Coronary artery (tissue), 2 donors: Measurements from ENCODE around the gene PCNT.

Experiments
- DNase-seq: peaks from one replicate; pipeline ENCODE4 v3.0.0-alpha.2; 2017; ENCODE audit warnings: low spot score
- H3K27ac ChIP-seq, 2 donors: fragments of 200-600 bp; sonication (generic); one replicate each; pipeline ENCODE4 v1.5.1; 2016 to 2019
- H3K4me3 ChIP-seq: fragments of 200-600 bp; sonication (generic); 2 replicates; pipeline ENCODE4 v1.5.1; 2016; ENCODE audit warnings: mild to moderate bottlenecking, moderate library complexity
- CTCF ChIP-seq: fragments of 200-600 bp; sonication (generic); IDR thresholded peaks from one replicate; pipeline ENCODE4 v1.5.1; 2019; ENCODE audit warnings: antibody characterized with exemption

PCNT gene

DNA sequence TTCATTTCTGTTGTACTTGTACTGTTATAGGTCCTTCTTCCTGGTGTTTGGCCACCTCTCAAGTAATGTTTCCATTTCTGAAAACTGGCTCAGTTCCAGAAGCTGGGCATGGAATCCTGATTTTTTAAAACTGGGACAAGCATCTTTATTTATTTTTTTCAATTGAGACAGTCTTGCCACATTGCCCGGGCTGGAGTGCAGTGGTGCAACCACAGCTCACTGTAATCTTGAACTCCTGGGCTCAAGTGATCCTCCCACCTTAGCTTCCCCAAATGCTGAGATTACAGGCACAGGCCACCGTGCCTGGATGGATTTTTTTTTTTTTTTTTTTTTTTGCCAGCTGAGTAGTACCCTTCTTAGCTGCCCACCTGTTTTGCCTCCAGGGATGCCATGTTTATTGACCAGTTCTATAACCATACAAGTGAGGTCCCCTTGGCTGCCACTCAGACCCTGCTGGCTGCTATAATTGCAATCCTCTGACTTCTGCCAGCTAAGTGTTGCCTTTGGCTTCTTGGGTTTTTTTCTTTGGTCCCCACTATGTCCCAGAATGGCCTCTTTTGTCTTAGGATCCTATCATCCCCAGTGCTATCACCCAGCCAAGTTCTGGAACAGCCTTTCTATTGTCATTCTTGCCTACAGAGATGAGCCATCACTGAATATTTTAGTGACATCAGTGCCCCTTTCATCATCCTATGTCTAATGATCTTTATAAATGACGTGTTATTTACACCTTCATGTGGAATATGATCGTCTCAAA is 130.9 kb downstream of the PCNT start:
- TF ChIP-seq CTCF: no peak
- Histone ChIP-seq H3K27ac (no peak overlapping the region), H3K4me3 (no peak overlapping the region)
- no peak for DNase-seq

GRCh38 chr21:46455575-46456385 is 131.8 kb downstream of the PCNT start:
- TF ChIP-seq CTCF: no peak
- H3K27ac ChIP-seq: peak overlapping the region in 1 of 2 donors; percentile 46
- DNase-seq: no peak

DNA sequence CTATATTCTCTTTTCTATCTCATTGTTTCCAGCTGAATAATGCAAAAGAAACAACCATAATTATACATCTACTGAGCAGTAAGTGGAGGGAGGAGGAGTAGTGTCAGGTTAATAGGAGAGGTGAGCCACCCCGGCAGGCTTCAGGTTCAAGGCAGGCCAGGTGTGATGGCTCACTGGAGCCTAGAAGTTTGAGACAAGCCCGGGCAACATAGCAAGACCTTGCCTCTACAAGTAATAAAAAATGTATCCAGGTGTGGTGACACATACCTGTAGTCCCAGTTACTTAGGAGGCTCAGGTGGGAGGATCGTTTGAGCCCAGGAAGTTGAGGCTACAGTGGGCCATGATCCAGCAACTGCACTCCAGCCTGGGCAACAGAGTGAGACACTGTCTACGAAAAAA is 132.8 kb downstream of the PCNT start:
- no peak overlapping the region for H3K27ac ChIP-seq
- DNase-seq: no peak
- TF ChIP-seq CTCF: no peak
- no peak overlapping the region for H3K4me3 ChIP-seq

More at GRCh38 chr21:46455575-46456385, 131.8 kb downstream of the PCNT start:
- H3K4me3 ChIP-seq: no peak overlapping the region

DNA sequence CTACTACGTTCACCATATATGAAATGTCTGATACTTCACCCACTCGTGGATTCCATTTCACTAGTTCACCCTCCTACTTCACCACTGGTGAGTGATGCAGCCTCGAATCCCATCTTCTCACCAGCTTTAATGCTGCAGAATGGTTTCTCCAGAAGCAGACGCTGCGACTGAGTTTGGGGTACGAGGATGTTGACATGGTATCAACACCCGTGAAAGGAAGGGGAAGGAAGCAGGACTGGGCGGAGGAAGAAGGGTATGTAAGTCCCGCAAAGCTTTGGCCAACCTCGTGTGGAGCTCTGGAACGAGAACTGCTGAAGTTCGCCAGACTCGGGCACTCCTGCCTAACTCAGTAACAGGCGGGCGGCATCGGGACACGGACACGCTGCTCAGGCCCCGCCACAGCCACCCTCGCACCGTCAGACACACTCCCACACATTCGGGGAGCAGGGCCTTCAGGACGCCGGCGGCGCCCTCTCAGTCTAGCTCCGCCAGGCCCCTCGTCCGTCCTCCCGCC is 133.9 kb downstream of the PCNT start:
- TF ChIP-seq CTCF: no peak
- DNase-seq: no peak
- peak overlapping the region; percentile 100 for H3K4me3 ChIP-seq
- H3K27ac ChIP-seq: peak overlapping the region; percentile 21 to 93

DNA sequence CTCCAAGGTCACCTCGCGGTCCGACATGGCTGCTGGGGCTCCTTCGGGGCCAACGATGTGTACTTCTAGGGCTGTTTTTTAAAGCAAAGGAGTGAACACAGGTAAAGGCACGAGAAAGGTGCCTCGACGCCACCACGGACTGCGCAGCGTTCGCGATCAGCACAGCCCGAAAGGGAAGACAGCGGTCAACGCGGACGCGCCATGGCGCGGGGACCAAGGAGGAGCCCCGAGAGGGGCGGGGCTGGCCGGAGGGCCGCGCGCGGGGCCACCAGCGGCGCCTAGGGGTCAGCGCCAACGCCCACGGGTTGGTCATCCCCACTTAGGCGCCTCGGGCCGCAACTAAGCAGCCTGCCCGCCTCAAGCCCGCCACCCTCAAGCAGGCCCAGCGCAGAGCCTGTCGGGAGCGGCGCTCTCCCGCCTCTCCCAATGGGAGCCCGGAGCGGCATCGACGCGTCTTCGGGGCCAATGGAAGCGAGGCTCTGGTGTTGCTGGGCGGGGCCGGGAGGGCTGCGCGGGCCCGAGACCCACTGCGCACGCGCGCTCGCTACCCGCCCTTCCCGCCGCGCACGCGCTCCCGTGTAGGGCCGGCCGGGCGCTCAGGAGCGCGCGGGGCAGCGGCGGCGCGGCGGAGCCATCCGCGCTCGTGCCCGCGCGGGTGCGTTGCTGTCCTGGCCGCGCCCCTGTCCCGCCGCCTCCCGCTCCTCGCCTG is 134.5 kb downstream of the PCNT start, which contains the start of gene DIP2A:
TSS of gene DIP2A (plus strand) at position 577 of the 709 bp plus-strand sequence. CDS start 241 bp downstream, outside the sequence.
- DNase-seq: peak; percentile 97
- Histone ChIP-seq H3K4me3 (peak within 1 kb of the TSS; percentile 100), H3K27ac (peak within 1 kb of the TSS; percentile 80 to 93)
- TF ChIP-seq CTCF: no peak

DNA sequence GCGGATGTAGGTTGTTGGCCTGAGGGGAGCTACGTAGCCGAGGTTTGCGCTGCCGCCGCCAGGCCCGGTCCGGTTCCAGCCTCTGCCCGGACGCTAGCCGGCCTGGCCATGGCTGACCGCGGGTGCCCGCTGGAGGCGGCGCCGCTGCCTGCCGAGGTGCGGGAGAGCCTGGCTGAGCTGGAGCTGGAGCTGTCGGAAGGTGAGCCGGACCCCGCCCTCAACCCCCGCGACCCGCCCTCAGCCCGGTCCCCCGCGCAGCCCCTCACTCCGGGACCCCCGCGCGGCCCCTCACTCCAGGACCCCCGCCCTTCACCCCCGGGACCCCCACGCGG is 135.0 kb downstream of the PCNT start:
- TF ChIP-seq CTCF: no peak
- H3K27ac ChIP-seq: peak overlapping the region; percentile 80 to 93
- DNase-seq: no peak
- H3K4me3 ChIP-seq: peak overlapping the region; percentile 100
